Trophoblast cell (in vitro differentiated cells and primary cell): ENCODE data around the gene OTX1. TPM values are rescaled to one million over a fixed set of nuclear protein-coding genes. Genes with fewer than 3 reads are reported as not detected.

ENCODE experiments used
- DNase-seq, 2 donors: peaks; one replicate each; pipeline ENCODE4 v3.0.0-alpha.2; 2016
- H2AFZ ChIP-seq: 2 replicates; pipeline ENCODE4 v1.6.1; 2013; ENCODE audit warnings: low read length, moderate library complexity, mild to moderate bottlenecking; ENCODE audit not compliant: insufficient read depth, poor library complexity
- H2AK5ac ChIP-seq: 2 replicates; pipeline ENCODE4 v1.6.1; 2013; ENCODE audit warnings: mild to moderate bottlenecking, low read length
- H2BK120ac ChIP-seq: 2 replicates; pipeline ENCODE4 v1.6.1; 2013; ENCODE audit warnings: low read length, mild to moderate bottlenecking, moderate library complexity; ENCODE audit not compliant: insufficient read depth, poor library complexity
- H2BK12ac ChIP-seq: 2 replicates; pipeline ENCODE4 v1.6.1; 2013; ENCODE audit warnings: mild to moderate bottlenecking, low read length, moderate library complexity
- H2BK5ac ChIP-seq: 2 replicates; pipeline ENCODE4 v1.6.1; 2013; ENCODE audit warnings: low read length, low read depth, moderate library complexity, mild to moderate bottlenecking; ENCODE audit not compliant: poor library complexity
- H3K14ac ChIP-seq: 2 replicates; pipeline ENCODE4 v1.6.1; 2013; ENCODE audit warnings: mild to moderate bottlenecking, low read length
- H3K18ac ChIP-seq: 2 replicates; pipeline ENCODE4 v1.6.1; 2013; ENCODE audit warnings: mild to moderate bottlenecking, low read length
- H3K23ac ChIP-seq: 2 replicates; pipeline ENCODE4 v1.6.1; 2013; ENCODE audit warnings: low read length
- H3K27ac ChIP-seq: 2 replicates; pipeline ENCODE4 v1.5.1; 2013; ENCODE audit warnings: low read depth, mild to moderate bottlenecking, inconsistent platforms, low read length, moderate library complexity
- H3K27me3 ChIP-seq: 2 replicates; pipeline ENCODE4 v1.6.1; 2013; ENCODE audit warnings: inconsistent platforms, mild to moderate bottlenecking, low read length, moderate library complexity; ENCODE audit not compliant: insufficient read depth
- H3K36me3 ChIP-seq, 2 experiments: 1 replicate in 1 of 2; 2 replicates in 1 of 2; pipeline ENCODE4 v1.6.1; 2013; ENCODE audit warnings: low read length in 2 of 2, mild to moderate bottlenecking in 2 of 2, moderate library complexity in 1 of 2; ENCODE audit not compliant: insufficient read depth in 2 of 2, control insufficient read depth in 1 of 2
- H3K4ac ChIP-seq: 2 replicates; pipeline ENCODE4 v1.6.1; 2013; ENCODE audit warnings: low read depth, mild to moderate bottlenecking, low read length, moderate library complexity
- H3K4me1 ChIP-seq, 2 experiments: 1 replicate in 1 of 2; 2 replicates in 1 of 2; pipeline ENCODE4 v1.6.1; 2013; ENCODE audit warnings: low read length in 2 of 2, mild to moderate bottlenecking in 2 of 2, moderate library complexity in 1 of 2; ENCODE audit not compliant: insufficient read depth in 2 of 2, control insufficient read depth in 1 of 2
- H3K4me2 ChIP-seq: 2 replicates; pipeline ENCODE4 v1.6.1; 2013; ENCODE audit warnings: inconsistent platforms, mild to moderate bottlenecking, low read length, moderate library complexity
- H3K4me3 ChIP-seq: 2 replicates; pipeline ENCODE4 v1.5.1; 2013; ENCODE audit warnings: mild to moderate bottlenecking, low read depth, low read length, inconsistent platforms
- H3K79me1 ChIP-seq: one replicate; pipeline ENCODE4 v1.6.1; 2013; ENCODE audit warnings: low read length
- H3K79me2 ChIP-seq: 2 replicates; pipeline ENCODE4 v1.6.1; 2013; ENCODE audit warnings: low read length, mild to moderate bottlenecking; ENCODE audit not compliant: control insufficient read depth, insufficient read depth, poor library complexity
- H3K9ac ChIP-seq: 2 replicates; pipeline ENCODE4 v1.6.1; 2013; ENCODE audit warnings: mild to moderate bottlenecking, low read length
- H3K9me3 ChIP-seq: 2 replicates; pipeline ENCODE4 v1.6.1; 2013; ENCODE audit warnings: low read depth, mild to moderate bottlenecking, control low read depth, inconsistent platforms, low read length; ENCODE audit not compliant: insufficient read depth
- H4K12ac ChIP-seq: 2 replicates; pipeline ENCODE4 v1.6.1; 2013; ENCODE audit warnings: low read depth, mild to moderate bottlenecking, low read length, moderate library complexity
- H4K8ac ChIP-seq: 2 replicates; pipeline ENCODE4 v1.6.1; 2013; ENCODE audit warnings: low read depth, mild to moderate bottlenecking, low read length, moderate library complexity
- H4K91ac ChIP-seq: one replicate; pipeline ENCODE4 v1.6.1; 2013; ENCODE audit warnings: low read depth, mild to moderate bottlenecking, low read length, moderate library complexity
- WGBS: extraction: QIAGEN DNeasy Blood & Tissue Kit; methylation state at CpG from one replicate; pipeline ENCODE4 v1.1.7; 2013; ENCODE audit warnings: missing lambda C conversion rate; ENCODE audit not compliant: insufficient read length, insufficient coverage; ENCODE audit errors: extremely low coverage; 5-methylcytosine and 5-hydroxymethylcytosine counted together
- polyA plus RNA-seq: library from polyadenylated mRNA; stranded (reverse); fragments of 200-250 nt; gene quantifications from 2 replicates; pipeline ENCODE4 v1.2.3, GENCODE V29; 2013

OTX1 gene
- polyA plus RNA-seq, result 0.46 and 0.59 TPM in 2 replicates

GRCh38 chr2:63050334-63051041 lies at the start of gene OTX1:
OTX1 (plus strand) TSS chr2:63050830; CDS start chr2:63052991, 2,161 bp downstream.
- Histone ChIP-seq H3K23ac (no peak within 1 kb of the TSS), H3K27me3 (peaks cover 86% of the 10 kb centered on the region), H2AK5ac (no peak within 1 kb of the TSS), H3K27ac (no peak within 1 kb of the TSS), H3K4me3 (peak within 1 kb of the TSS; percentile 77), H4K91ac (no peak within 1 kb of the TSS), H3K9me3 (peaks cover 7% of the 10 kb centered on the region), H2BK5ac (no peak within 1 kb of the TSS), H3K9ac (no peak within 1 kb of the TSS), H3K79me1 (no peaks in the 10 kb centered on the region), H4K8ac (peak within 1 kb of the TSS; percentile 41), H3K4ac (no peak within 1 kb of the TSS), H2BK12ac (no peak within 1 kb of the TSS), H3K14ac (no peak within 1 kb of the TSS), H2BK120ac (no peak within 1 kb of the TSS), H3K79me2 (no peaks in the 10 kb centered on the region), H2AFZ (no peak within 1 kb of the TSS), H3K4me1 (peaks cover 37 to 41% of the 10 kb centered on the region in 2 experiments), H4K12ac (no peak within 1 kb of the TSS), H3K36me3 (no peaks in the 10 kb centered on the region), H3K18ac (peak within 1 kb of the TSS; percentile 54), H3K4me2 (peak within 1 kb of the TSS; percentile 91)
- DNase-seq, result peak; percentile 40 to 55
- WGBS, result no CpG with 5 or more reads among the region's 73 CpGs

- DNase-seq, result no peak
- Histone ChIP-seq H2BK12ac (no peak overlapping the region), H2BK120ac (no peak overlapping the region)
These were observed 49.1 kb upstream of the OTX1 start for GRCh38 chr2:63001576-63001975.

GRCh38 chr2:63003351-63003750 lies 47.3 kb upstream of the OTX1 start:
- H2BK5ac ChIP-seq, result no peak overlapping the region
- no peak overlapping the region for H3K23ac ChIP-seq
- H4K91ac ChIP-seq, result no peak overlapping the region
- no peak overlapping the region for H2AK5ac ChIP-seq
- no peak overlapping the region for H3K4me3 ChIP-seq
- no peak overlapping the region for H4K12ac ChIP-seq
- no peak overlapping the region for H3K4ac ChIP-seq
- no peak overlapping the region for H3K4me2 ChIP-seq
- no peaks in the 10 kb centered on the region for H3K9me3 ChIP-seq
- no peak overlapping the region for H3K9ac ChIP-seq
- no peak overlapping the region for H4K8ac ChIP-seq
- DNase-seq, result no peak
- H2AFZ ChIP-seq, result no peak overlapping the region
- H3K36me3 ChIP-seq, result peaks cover 0 to 4% of the 10 kb centered on the region in 2 experiments
- no peak overlapping the region for H3K14ac ChIP-seq
- no peaks in the 10 kb centered on the region for H3K79me2 ChIP-seq
- WGBS, result no CpG with 5 or more reads among the region's 4 CpGs
- no peaks in the 10 kb centered on the region for H3K4me1 ChIP-seq
- no peak overlapping the region for H2BK12ac ChIP-seq
- H3K27me3 ChIP-seq, result no peaks in the 10 kb centered on the region
- no peaks in the 10 kb centered on the region for H3K79me1 ChIP-seq
- no peak overlapping the region for H3K18ac ChIP-seq
- no peak overlapping the region for H2BK120ac ChIP-seq
- H3K27ac ChIP-seq, result no peak overlapping the region

More at GRCh38 chr2:63001576-63001975, 49.1 kb upstream of the OTX1 start:
- Histone ChIP-seq H3K4me1 (no peaks in the 10 kb centered on the region), H3K18ac (no peak overlapping the region), H3K4ac (no peak overlapping the region), H3K9me3 (no peaks in the 10 kb centered on the region), H4K8ac (no peak overlapping the region), H3K27ac (no peak overlapping the region), H3K79me1 (no peaks in the 10 kb centered on the region), H2AK5ac (no peak overlapping the region), H3K36me3 (peaks cover 2 to 6% of the 10 kb centered on the region in 2 experiments), H4K91ac (no peak overlapping the region), H2BK5ac (no peak overlapping the region), H4K12ac (no peak overlapping the region), H2AFZ (no peak overlapping the region), H3K9ac (no peak overlapping the region), H3K27me3 (no peaks in the 10 kb centered on the region), H3K23ac (no peak overlapping the region), H3K4me2 (no peak overlapping the region), H3K14ac (no peak overlapping the region), H3K4me3 (no peak overlapping the region), H3K79me2 (no peaks in the 10 kb centered on the region)

GRCh38 chr2:63007813-63008458 lies 42.7 kb upstream of the OTX1 start:
- Histone ChIP-seq H3K4me1 (no peaks in the 10 kb centered on the region), H2AK5ac (no peak overlapping the region), H4K12ac (no peak overlapping the region), H3K79me1 (no peaks in the 10 kb centered on the region), H3K4ac (no peak overlapping the region), H3K14ac (no peak overlapping the region), H3K4me2 (no peak overlapping the region), H3K9me3 (no peaks in the 10 kb centered on the region), H2AFZ (no peak overlapping the region), H3K9ac (no peak overlapping the region), H3K27ac (no peak overlapping the region), H3K79me2 (no peaks in the 10 kb centered on the region), H3K4me3 (no peak overlapping the region), H4K91ac (no peak overlapping the region), H3K27me3 (no peaks in the 10 kb centered on the region), H2BK120ac (no peak overlapping the region), H4K8ac (no peak overlapping the region), H3K23ac (no peak overlapping the region), H3K36me3 (no peaks in the 10 kb centered on the region), H2BK5ac (no peak overlapping the region), H2BK12ac (no peak overlapping the region), H3K18ac (no peak overlapping the region)
- no peak for DNase-seq
